Peyer's patch (tissue), 4 donors: ENCODE data around the gene TTC28. TPM values are rescaled to one million over a fixed set of nuclear protein-coding genes. Genes with fewer than 3 reads are reported as not detected.
"Not testable (repeated sequence)": the region's sequence is repeated elsewhere in the genome, so short reads cannot be mapped to it uniquely, and the experiment has no call there.

Experiments used
- DNase-seq, 3 donors: peaks; one replicate each; pipeline ENCODE4 v3.0.0-alpha.2; 2017 to 2019
- H3K27ac ChIP-seq, 4 donors: fragments of 200-600 bp; sonication (generic); one replicate each; pipeline ENCODE4 v1.5.1; 2016 to 2019
- H3K27me3 ChIP-seq, 2 donors: fragments of 200-600 bp; sonication (generic); one replicate each; pipeline ENCODE4 v1.5.1; 2019
- H3K36me3 ChIP-seq, 3 donors: fragments of 200-600 bp; sonication (generic); one replicate each; pipeline ENCODE4 v1.5.1; 2016 to 2019
- H3K4me1 ChIP-seq, 4 donors: fragments of 200-600 bp; sonication (generic); one replicate each; pipeline ENCODE4 v1.5.1; 2016 to 2019
- H3K4me3 ChIP-seq, 4 donors: fragments of 200-600 bp; sonication (generic); 1 replicate in 3 of 4; 2 replicates in 1 of 4; pipeline ENCODE4 v1.5.1; 2016 to 2019; ENCODE audit warnings: mild to moderate bottlenecking in 1 of 4
- H3K9me3 ChIP-seq, 4 donors: fragments of 200-600 bp; sonication (generic); one replicate each; pipeline ENCODE4 v1.5.1; 2016 to 2019; ENCODE audit warnings: mild to moderate bottlenecking in 1 of 4
- POLR2A ChIP-seq, 2 donors: fragments of 450-650 bp; IDR thresholded peaks; one replicate each; pipeline ENCODE4 v1.5.1; 2017; ENCODE audit warnings: antibody characterized with exemption in 2 of 2, mild to moderate bottlenecking in 2 of 2, moderate library complexity in 2 of 2
- total RNA-seq, 4 donors: library from RNA; depleted of rRNA; stranded (reverse); fragments of >200 nt; gene quantifications; one replicate each; pipeline ENCODE4 v1.1.0, GENCODE V29; 2016
- TF ChIP-seq, protein P1 (sequence below), 6 experiments: fragments of 450-650 bp in 4 of 6; fragments of 200-600 bp in 2 of 6; sonication (generic) in 1 of 6; IDR thresholded peaks; one replicate each; pipeline ENCODE4 v1.5.1; 2017 to 2019; ENCODE audit warnings: antibody characterized with exemption in 6 of 6, mild to moderate bottlenecking in 3 of 6, moderate library complexity in 1 of 6

TTC28 gene
- total RNA-seq, 4 donors from 2014 or later = 9.1 to 46.4 (median 35.2) TPM

DNA sequence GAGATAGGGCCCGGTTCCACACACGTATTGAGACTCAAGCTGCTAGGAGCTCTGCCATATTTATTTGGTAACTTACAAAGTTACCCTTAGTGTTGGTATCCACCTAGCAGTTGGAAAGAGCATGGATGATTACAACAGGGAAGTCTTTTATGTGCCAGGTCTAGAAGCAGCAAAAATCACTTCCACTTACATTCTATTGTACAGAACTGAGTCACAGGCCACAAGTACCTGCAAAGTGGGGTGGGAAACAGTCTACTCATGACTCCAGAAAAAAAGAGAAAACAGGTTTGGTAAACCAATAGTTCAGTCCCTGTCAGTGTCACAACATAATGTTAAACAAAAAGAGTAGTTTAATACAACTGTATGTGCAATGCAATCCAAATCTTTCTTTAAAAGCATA is 480.9 kb downstream of the TTC28 start:
- DNase-seq = no peak
- H3K27me3 ChIP-seq = no peaks in the 10 kb centered on the region
- H3K4me3 ChIP-seq = no peak overlapping the region
- H3K27ac ChIP-seq = no peak overlapping the region
- H3K36me3 ChIP-seq = no peaks in the 10 kb centered on the region
- TF ChIP-seq POLR2A (IDR thresholded peaks at IDR 0.05) = no peak
- TF ChIP-seq, protein P1, sequence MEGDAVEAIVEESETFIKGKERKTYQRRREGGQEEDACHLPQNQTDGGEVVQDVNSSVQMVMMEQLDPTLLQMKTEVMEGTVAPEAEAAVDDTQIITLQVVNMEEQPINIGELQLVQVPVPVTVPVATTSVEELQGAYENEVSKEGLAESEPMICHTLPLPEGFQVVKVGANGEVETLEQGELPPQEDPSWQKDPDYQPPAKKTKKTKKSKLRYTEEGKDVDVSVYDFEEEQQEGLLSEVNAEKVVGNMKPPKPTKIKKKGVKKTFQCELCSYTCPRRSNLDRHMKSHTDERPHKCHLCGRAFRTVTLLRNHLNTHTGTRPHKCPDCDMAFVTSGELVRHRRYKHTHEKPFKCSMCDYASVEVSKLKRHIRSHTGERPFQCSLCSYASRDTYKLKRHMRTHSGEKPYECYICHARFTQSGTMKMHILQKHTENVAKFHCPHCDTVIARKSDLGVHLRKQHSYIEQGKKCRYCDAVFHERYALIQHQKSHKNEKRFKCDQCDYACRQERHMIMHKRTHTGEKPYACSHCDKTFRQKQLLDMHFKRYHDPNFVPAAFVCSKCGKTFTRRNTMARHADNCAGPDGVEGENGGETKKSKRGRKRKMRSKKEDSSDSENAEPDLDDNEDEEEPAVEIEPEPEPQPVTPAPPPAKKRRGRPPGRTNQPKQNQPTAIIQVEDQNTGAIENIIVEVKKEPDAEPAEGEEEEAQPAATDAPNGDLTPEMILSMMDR (IDR thresholded peaks at IDR 0.05) = no peak
- H3K4me1 ChIP-seq = no peaks in the 10 kb centered on the region
- no peaks in the 10 kb centered on the region for H3K9me3 ChIP-seq

DNA sequence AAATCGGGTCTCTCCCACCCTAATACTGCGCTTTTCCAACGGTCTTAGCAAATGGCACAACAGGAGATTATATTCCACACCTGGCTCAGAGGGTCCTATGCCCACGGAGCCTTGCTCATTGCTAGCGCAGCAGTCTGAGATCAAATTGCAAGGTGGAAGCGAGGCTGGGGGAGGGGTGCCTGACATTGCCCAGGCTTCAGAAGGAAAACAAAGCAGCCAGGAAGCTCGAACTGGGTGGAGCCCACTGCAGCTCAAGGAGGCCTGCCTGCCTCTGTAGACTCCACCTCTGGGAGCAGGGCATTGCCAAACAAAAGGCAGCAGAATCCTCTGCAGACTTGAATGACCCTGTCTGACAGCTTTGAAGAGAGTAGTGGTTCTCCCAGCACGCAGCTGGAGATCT is 488.1 kb downstream of the TTC28 start:
- not testable (repeated sequence) for H3K4me1 ChIP-seq, H3K36me3 ChIP-seq, DNase-seq, H3K27ac ChIP-seq, H3K9me3 ChIP-seq, H3K27me3 ChIP-seq, H3K4me3 ChIP-seq

DNA sequence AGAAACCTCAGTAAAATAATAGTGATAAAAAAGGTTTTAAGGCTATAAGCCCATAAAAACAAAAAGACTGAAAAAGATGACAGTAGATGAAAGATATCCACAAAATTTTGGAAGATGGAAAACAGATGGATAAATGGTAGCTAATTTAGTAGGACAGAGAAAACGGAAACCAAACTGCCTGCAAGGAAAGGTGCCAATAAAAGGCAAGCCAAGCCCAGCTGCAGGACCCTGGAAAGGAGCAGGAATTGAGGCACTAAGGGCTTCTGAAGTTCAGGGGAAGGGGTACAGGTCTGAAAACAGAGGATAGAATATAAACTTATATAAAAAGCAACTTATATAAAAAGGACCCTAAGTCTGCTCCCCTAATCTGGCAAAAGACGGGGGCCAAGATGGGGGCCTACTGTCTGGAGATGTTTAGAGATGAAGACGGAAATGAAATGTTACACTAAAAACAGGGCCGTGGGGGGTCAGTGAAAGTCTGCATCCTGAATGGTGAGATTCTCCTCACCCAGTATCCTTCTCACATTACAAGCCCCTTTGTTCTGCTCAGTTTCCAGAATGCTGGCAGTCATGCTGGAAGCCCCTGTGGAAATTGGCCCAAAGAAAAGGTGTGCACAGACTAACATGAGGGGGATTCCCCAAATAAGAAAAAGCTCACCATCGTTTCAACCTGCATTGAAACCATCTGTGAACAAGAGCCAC is 491.3 kb downstream of the TTC28 start:
- no peaks in the 10 kb centered on the region for H3K4me1 ChIP-seq
- H3K27me3 ChIP-seq = no peaks in the 10 kb centered on the region
- no peaks in the 10 kb centered on the region for H3K9me3 ChIP-seq
- H3K27ac ChIP-seq = no peak overlapping the region
- TF ChIP-seq POLR2A (IDR thresholded peaks at IDR 0.05) = no peak
- TF ChIP-seq, protein P1 (IDR thresholded peaks at IDR 0.05) = no peak
- no peak overlapping the region for H3K4me3 ChIP-seq
- DNase-seq = no peak
- H3K36me3 ChIP-seq = no peaks in the 10 kb centered on the region

DNA sequence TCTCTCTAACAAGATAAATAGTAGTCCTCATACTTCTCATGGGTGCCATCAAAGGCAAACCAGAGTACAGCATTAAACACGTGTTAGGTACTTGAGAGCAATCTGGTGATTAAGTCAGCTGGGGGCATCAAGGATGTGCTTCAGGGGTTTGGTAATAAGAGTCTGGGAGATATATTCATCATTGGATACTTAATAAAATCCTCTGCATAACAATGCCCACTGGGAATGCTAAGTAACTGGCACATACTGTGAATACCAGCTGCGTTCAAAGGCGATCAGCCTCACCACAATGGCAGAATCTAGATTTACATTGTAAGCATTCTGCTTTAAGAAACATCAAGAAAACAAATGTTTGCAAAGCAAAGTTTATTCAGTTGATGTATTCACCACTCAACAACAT is 492.0 kb downstream of the TTC28 start:
- Histone ChIP-seq H3K4me1 (no peaks in the 10 kb centered on the region), H3K27me3 (no peaks in the 10 kb centered on the region), H3K9me3 (no peaks in the 10 kb centered on the region), H3K36me3 (no peaks in the 10 kb centered on the region), H3K4me3 (no peak overlapping the region), H3K27ac (no peak overlapping the region)
- no peak for DNase-seq
- no peak for TF ChIP-seq POLR2A (IDR thresholded peaks at IDR 0.05)
- TF ChIP-seq, protein P1 (IDR thresholded peaks at IDR 0.05) = no peak

DNA sequence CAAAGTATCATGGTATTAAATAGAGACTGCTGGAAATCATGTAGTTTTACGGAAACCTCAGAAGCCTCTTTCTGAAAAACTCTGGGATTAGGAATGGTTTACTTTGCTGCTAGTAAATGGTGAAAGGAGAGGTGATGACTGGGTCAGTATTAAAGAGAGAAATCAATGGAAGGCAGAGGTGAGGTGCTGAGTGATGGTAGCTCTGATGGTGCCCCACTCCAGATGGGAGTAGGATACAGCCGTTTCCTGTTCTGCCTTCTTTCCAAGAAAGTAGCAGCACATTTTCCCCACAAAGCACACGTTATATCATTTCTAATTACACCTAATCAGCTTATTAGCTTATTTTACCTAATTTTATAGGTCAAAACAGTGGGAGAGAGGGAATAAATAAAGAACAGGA is 493.0 kb downstream of the TTC28 start:
- TF ChIP-seq, protein P1 (IDR thresholded peaks at IDR 0.05) = no peak
- TF ChIP-seq POLR2A (IDR thresholded peaks at IDR 0.05) = no peak
- Histone ChIP-seq H3K36me3 (no peaks in the 10 kb centered on the region), H3K4me1 (no peaks in the 10 kb centered on the region), H3K27me3 (no peaks in the 10 kb centered on the region), H3K27ac (no peak overlapping the region), H3K4me3 (no peak overlapping the region), H3K9me3 (no peaks in the 10 kb centered on the region)
- no peak for DNase-seq

DNA sequence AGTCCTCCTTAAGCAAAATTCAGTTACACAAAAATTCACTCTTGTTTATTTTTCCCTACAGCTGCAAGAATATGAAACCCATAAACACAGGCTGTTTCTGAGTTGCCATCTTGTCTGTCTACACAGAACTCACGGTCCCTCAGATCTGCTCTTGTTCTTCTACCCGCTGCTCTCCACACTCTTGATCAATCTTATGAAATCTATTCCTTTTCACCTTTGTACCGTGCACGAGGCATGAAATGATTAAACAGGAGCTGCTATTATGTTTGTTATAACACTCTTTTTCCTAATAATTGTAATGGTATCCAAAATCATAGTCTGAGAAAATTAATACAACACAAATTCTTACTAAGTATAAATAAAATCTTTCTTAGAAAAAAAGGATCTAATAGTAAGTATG is 494.5 kb downstream of the TTC28 start:
- no peaks in the 10 kb centered on the region for H3K27me3 ChIP-seq
- H3K9me3 ChIP-seq = no peaks in the 10 kb centered on the region
- H3K36me3 ChIP-seq = no peaks in the 10 kb centered on the region
- H3K4me3 ChIP-seq = no peak overlapping the region
- no peak for TF ChIP-seq POLR2A (IDR thresholded peaks at IDR 0.05)
- TF ChIP-seq, protein P1 (IDR thresholded peaks at IDR 0.05) = no peak
- DNase-seq = no peak
- no peak overlapping the region for H3K27ac ChIP-seq
- H3K4me1 ChIP-seq = no peaks in the 10 kb centered on the region
